HEK293 (cell line): ENCODE data around the gene HAUS5.

Experiments used
- CTCF ChIA-PET: fragments of 350-600 bp; formaldehyde crosslinking; extraction: SDS; loops from one replicate; lab custom pipeline; 2021; ENCODE audit warnings: antibody characterized with exemption; lab: Yijun Ruan, JAX
- POLR2A ChIA-PET: fragments of 300-600 bp; formaldehyde crosslinking; extraction: SDS; loops from one replicate; lab custom pipeline; 2020; ENCODE audit warnings: antibody characterized with exemption, inconsistent platforms; lab: Yijun Ruan, JAX
- H3K27ac ChIP-seq: fragments of 200-500 bp; sonication (Bioruptor generic); 2 replicates; pipeline ENCODE4 v1.5.1; 2014; ENCODE audit warnings: low read depth, low read length, control low read depth, inconsistent platforms; ENCODE audit errors: extremely low read depth
- H3K36me3 ChIP-seq, 2 experiments: fragments of 200-500 bp in 1 of 2; sonication (Bioruptor generic) in 1 of 2; 1 replicate in 1 of 2; 2 replicates in 1 of 2; pipeline ENCODE4 v1.5.1; 2014 to 2017; ENCODE audit warnings: inconsistent platforms in 2 of 2, low read length in 2 of 2; ENCODE audit not compliant: control insufficient read depth in 2 of 2, insufficient read depth in 1 of 2
- H3K4me1 ChIP-seq: fragments of 200-500 bp; sonication (Bioruptor generic); 2 replicates; pipeline ENCODE4 v1.5.1; 2014; ENCODE audit warnings: mild to moderate bottlenecking, low read length, inconsistent platforms; ENCODE audit not compliant: control insufficient read depth, insufficient read depth
- H3K4me3 ChIP-seq: 2 replicates; pipeline ENCODE4 v1.5.1; 2011; ENCODE audit warnings: low read depth, mild to moderate bottlenecking, control low read depth, low read length, moderate library complexity
- H3K9me3 ChIP-seq: fragments of 200-500 bp; sonication (Bioruptor generic); 2 replicates; pipeline ENCODE4 v1.5.1; 2014; ENCODE audit warnings: low read depth, low read length, inconsistent platforms; ENCODE audit not compliant: control insufficient read depth, insufficient read depth
- BCL6B ChIP-seq: fragments of 450-650 bp; formaldehyde crosslinking; IDR thresholded peaks from 2 replicates; pipeline ENCODE4 v1.5.1; 2017; ENCODE audit warnings: missing biosample characterization, missing genetic modification characterization
- CTCF ChIP-seq: fragments of 450-650 bp; formaldehyde crosslinking; IDR thresholded peaks from 2 replicates; pipeline ENCODE4 v1.5.1; 2016; ENCODE audit warnings: missing biosample characterization, missing genetic modification characterization
- KLF10 ChIP-seq: fragments of 450-650 bp; IDR thresholded peaks from 2 replicates; pipeline ENCODE4 v1.5.1; 2018; ENCODE audit warnings: missing biosample characterization, mild to moderate bottlenecking, missing genetic modification characterization
- OSR2 ChIP-seq: fragments of 450-650 bp; formaldehyde crosslinking; IDR thresholded peaks from 2 replicates; pipeline ENCODE4 v1.5.1; 2016; ENCODE audit warnings: missing biosample characterization, missing genetic modification characterization
- PRDM1 ChIP-seq: fragments of 450-650 bp; formaldehyde crosslinking; IDR thresholded peaks from 2 replicates; pipeline ENCODE4; 2016; ENCODE audit warnings: missing biosample characterization, missing genetic modification characterization
- TRIM28 ChIP-seq: IDR thresholded peaks from 2 replicates; pipeline ENCODE4 v1.6.1; 2011; ENCODE audit warnings: low read length, control low read depth, borderline replicate concordance
- ZBTB17 ChIP-seq: fragments of 450-650 bp; formaldehyde crosslinking; IDR thresholded peaks from 2 replicates; pipeline ENCODE4 v1.5.1; 2016; ENCODE audit warnings: missing biosample characterization, missing genetic modification characterization
- ZNF157 ChIP-seq: fragments of 450-650 bp; formaldehyde crosslinking; IDR thresholded peaks from 2 replicates; pipeline ENCODE4 v1.5.1; 2016; ENCODE audit warnings: missing biosample characterization, missing genetic modification characterization
- ZNF169 ChIP-seq: fragments of 450-650 bp; formaldehyde crosslinking; IDR thresholded peaks from 2 replicates; pipeline ENCODE4 v1.5.1; 2016; ENCODE audit warnings: missing biosample characterization, missing genetic modification characterization
- ZNF266 ChIP-seq: fragments of 450-650 bp; formaldehyde crosslinking; IDR thresholded peaks from 2 replicates; pipeline ENCODE4 v1.5.1; 2016; ENCODE audit warnings: missing biosample characterization, missing genetic modification characterization, low read depth
- ZNF366 ChIP-seq: fragments of 450-650 bp; formaldehyde crosslinking; conservative IDR thresholded peaks from 2 replicates; pipeline ENCODE4 v1.5.1; 2016; ENCODE audit warnings: missing biosample characterization, missing genetic modification characterization
- ZNF394 ChIP-seq: fragments of 450-650 bp; formaldehyde crosslinking; IDR thresholded peaks from 2 replicates; pipeline ENCODE4 v1.5.1; 2016; ENCODE audit warnings: missing biosample characterization, missing genetic modification characterization, mild to moderate bottlenecking, moderate library complexity, borderline replicate concordance
- ZNF398 ChIP-seq: fragments of 450-650 bp; formaldehyde crosslinking; IDR thresholded peaks from 2 replicates; pipeline ENCODE4 v1.5.1; 2017; ENCODE audit warnings: missing biosample characterization, missing genetic modification characterization
- ZNF423 ChIP-seq: fragments of 450-650 bp; formaldehyde crosslinking; IDR thresholded peaks from 2 replicates; pipeline ENCODE4 v1.5.1; 2016; ENCODE audit warnings: missing biosample characterization, missing genetic modification characterization
- ZNF473 ChIP-seq: fragments of 450-650 bp; formaldehyde crosslinking; IDR thresholded peaks from 2 replicates; pipeline ENCODE4 v1.5.1; 2017; ENCODE audit warnings: missing biosample characterization, missing genetic modification characterization
- ZNF596 ChIP-seq: fragments of 450-650 bp; IDR thresholded peaks from 2 replicates; pipeline ENCODE4 v1.5.0; 2018; ENCODE audit warnings: missing biosample characterization, mild to moderate bottlenecking, missing genetic modification characterization, moderate library complexity
- ZNF621 ChIP-seq: fragments of 450-650 bp; formaldehyde crosslinking; IDR thresholded peaks from 2 replicates; pipeline ENCODE4 v1.5.1; 2017; ENCODE audit warnings: missing biosample characterization, missing genetic modification characterization
- ZNF623 ChIP-seq: fragments of 450-650 bp; formaldehyde crosslinking; IDR thresholded peaks from 2 replicates; pipeline ENCODE4 v1.5.1; 2016; ENCODE audit warnings: missing biosample characterization, missing genetic modification characterization
- ZNF692 ChIP-seq: fragments of 450-650 bp; formaldehyde crosslinking; IDR thresholded peaks from 2 replicates; pipeline ENCODE4 v1.5.1; 2016; ENCODE audit warnings: missing biosample characterization, missing genetic modification characterization
- ZNF776 ChIP-seq: fragments of 450-650 bp; formaldehyde crosslinking; IDR thresholded peaks from 2 replicates; pipeline ENCODE4 v1.5.0; 2017; ENCODE audit warnings: missing biosample characterization, missing genetic modification characterization, borderline replicate concordance
- ZNF777 ChIP-seq: fragments of 450-650 bp; formaldehyde crosslinking; IDR thresholded peaks from 2 replicates; pipeline ENCODE4 v1.5.1; 2017; ENCODE audit warnings: missing biosample characterization, missing genetic modification characterization, borderline replicate concordance

Gene HAUS5

GRCh38 chr19:35562776-35563175, 49.8 kb upstream of the HAUS5 start:
- H3K4me3 ChIP-seq = no peak overlapping the region
- no peaks in the 10 kb centered on the region; the same call in 1 of the 2 replicates for H3K9me3 ChIP-seq
- CTCF ChIA-PET = interaction anchor here (0.6 to 1.3 kb wide), 6 partner anchors 13 to 210 kb away, joined by 3 to 9 read pairs (median 4); no protein-coding TSS in a partner anchor
- no peak overlapping the region for H3K27ac ChIP-seq
- peaks cover 10% of the 10 kb centered on the region for H3K4me1 ChIP-seq
- POLR2A ChIA-PET = interaction anchor here (0.6 to 0.7 kb wide), 2 partner anchors 14 to 95 kb away, joined by 3 read pairs; no protein-coding TSS in a partner anchor
- H3K36me3 ChIP-seq = no peaks in the 10 kb centered on the region
- TF ChIP-seq ZNF621 (tag by site-specific recombination) = peak; percentile 47; the same call in 1 of the 2 replicates
- peak; percentile 77; the same call in 1 of the 2 replicates for TF ChIP-seq ZNF394
- TF ChIP-seq ZNF266 (tag by site-specific recombination) = no peak
- no peak for TF ChIP-seq TRIM28
- peak; percentile 99 for TF ChIP-seq PRDM1 (tag by site-specific recombination)
- TF ChIP-seq ZNF169 (tag by site-specific recombination) = peak; percentile 98
- peak; percentile 83 for TF ChIP-seq ZNF398 (tag by site-specific recombination)
- no peak for TF ChIP-seq ZNF777 (tag by site-specific recombination)
- TF ChIP-seq KLF10 = no peak
- TF ChIP-seq ZNF596 (tag by site-specific recombination) = peak; percentile 89
- TF ChIP-seq ZNF157 (tag by site-specific recombination) = 0 out of 2 replicates have a peak, but pooled peaks have one; percentile 21
- TF ChIP-seq ZNF473 (tag by site-specific recombination) = peak; percentile 76
- 0 out of 2 replicates have a peak, but pooled peaks have one; percentile 77 for TF ChIP-seq ZNF776 (tag by site-specific recombination)
- TF ChIP-seq CTCF (tag by site-specific recombination) = 0 out of 2 replicates have a peak, but pooled peaks have one; percentile 27
- TF ChIP-seq OSR2 (tag by site-specific recombination) = no peak
- TF ChIP-seq ZNF623 (tag by site-specific recombination) = no peak
- no peak for TF ChIP-seq ZNF692 (tag by site-specific recombination)
- TF ChIP-seq ZNF423 (tag by site-specific recombination) = no peak
- 0 out of 2 replicates have a peak, but pooled peaks have one; percentile 53 for TF ChIP-seq BCL6B (tag by site-specific recombination)
- TF ChIP-seq ZBTB17 (tag by site-specific recombination) = 0 out of 2 replicates have a peak, but pooled peaks have one; percentile 24
- TF ChIP-seq ZNF366 = peak; percentile 99
